Spinal cord (tissue), 10 donors: ENCODE data around the gene PTGER3. TPM values are rescaled to one million over a fixed set of nuclear protein-coding genes. Genes with fewer than 3 reads are reported as not detected.
"Not testable (repeated sequence)": the region's sequence is repeated elsewhere in the genome, so short reads cannot be mapped to it uniquely, and the experiment has no call there.

ENCODE experiments used
- DNase-seq, 6 donors: peaks; one replicate each; pipeline versions ENCODE4 v3.0.0 to v3.0.0-alpha.2; 2013 to 2015; ENCODE audit warnings: low spot score in 6 of 6, low read depth in 4 of 6
- H3K27ac ChIP-seq: one replicate; pipeline ENCODE4 v1.5.1; 2013; ENCODE audit warnings: low read depth, low read length, control low read depth
- H3K27me3 ChIP-seq: one replicate; pipeline ENCODE4 v1.6.1; 2013; ENCODE audit warnings: low read length; ENCODE audit not compliant: control insufficient read depth, insufficient read depth
- H3K36me3 ChIP-seq: one replicate; pipeline ENCODE4 v1.6.1; 2013; ENCODE audit warnings: low read length; ENCODE audit not compliant: control insufficient read depth, insufficient read depth
- H3K4me1 ChIP-seq: one replicate; pipeline ENCODE4 v1.6.1; 2013; ENCODE audit warnings: low read length; ENCODE audit not compliant: control insufficient read depth, insufficient read depth
- H3K4me3 ChIP-seq: one replicate; pipeline ENCODE4 v1.5.1; 2013; ENCODE audit warnings: low read depth, low read length, control low read depth
- H3K9me3 ChIP-seq: one replicate; pipeline ENCODE4 v1.6.1; 2013; ENCODE audit warnings: low read length; ENCODE audit not compliant: control insufficient read depth, insufficient read depth
- WGBS: methylation state at CpG from one replicate; pipeline ENCODE4 v1.1.5; 2013; ENCODE audit warnings: missing lambda C conversion rate; ENCODE audit not compliant: insufficient coverage; 5-methylcytosine and 5-hydroxymethylcytosine counted together
- polyA plus RNA-seq, 2 donors: library from polyadenylated mRNA; unstranded; fragments of 120-200 nt; gene quantifications; one replicate each; pipeline ENCODE4 v1.2.1, GENCODE V29; 2013; ENCODE audit not compliant: insufficient read length in 2 of 2
- small RNA-seq: library from RNA; depleted of rRNA; stranded (forward); fragments of <200 nt; gene quantifications from one replicate; pipeline ENCODE3, GENCODE V24; 2014; ENCODE audit warnings: low replicate concordance
- total RNA-seq, 2 donors: library from RNA; depleted of rRNA in 1 of 2; stranded (reverse); fragments of 120-200 nt in 1 of 2; fragments of >200 nt in 1 of 2; gene quantifications; one replicate each; pipeline versions ENCODE4 v1.2.3 to v1.2.4, GENCODE V29; 2013 to 2014
- donor health status: healthy.

Gene PTGER3
- total and polyA plus RNA-seq, 4 donors = 7.0 to 54.3 (median 28.5) TPM

DNA sequence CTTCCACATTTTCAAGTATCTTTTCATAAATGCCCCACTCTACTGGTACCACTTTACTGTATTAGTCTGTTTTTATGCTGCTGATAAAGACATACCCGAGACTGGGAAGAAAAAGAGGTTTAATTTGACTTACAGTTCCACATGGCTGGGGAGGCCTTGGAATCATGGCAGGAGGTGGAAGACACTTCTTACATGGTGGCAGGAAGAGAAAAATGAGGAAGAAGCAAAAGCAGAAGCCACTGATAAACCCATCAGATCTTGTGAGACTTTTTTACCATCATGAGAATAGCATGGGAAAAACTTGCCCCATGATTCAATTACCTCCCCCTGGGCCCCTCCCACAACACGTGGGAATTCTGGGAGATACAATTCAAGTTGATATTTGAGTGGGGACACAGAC is 107.2 kb downstream of the PTGER3 start:
- H3K27me3 ChIP-seq, H3K9me3 ChIP-seq, H3K4me1 ChIP-seq, DNase-seq, H3K27ac ChIP-seq, H3K4me3 ChIP-seq, H3K36me3 ChIP-seq: not testable (repeated sequence)
- 100% methylated on average over 1 of the region's 2 CpGs for WGBS

DNA sequence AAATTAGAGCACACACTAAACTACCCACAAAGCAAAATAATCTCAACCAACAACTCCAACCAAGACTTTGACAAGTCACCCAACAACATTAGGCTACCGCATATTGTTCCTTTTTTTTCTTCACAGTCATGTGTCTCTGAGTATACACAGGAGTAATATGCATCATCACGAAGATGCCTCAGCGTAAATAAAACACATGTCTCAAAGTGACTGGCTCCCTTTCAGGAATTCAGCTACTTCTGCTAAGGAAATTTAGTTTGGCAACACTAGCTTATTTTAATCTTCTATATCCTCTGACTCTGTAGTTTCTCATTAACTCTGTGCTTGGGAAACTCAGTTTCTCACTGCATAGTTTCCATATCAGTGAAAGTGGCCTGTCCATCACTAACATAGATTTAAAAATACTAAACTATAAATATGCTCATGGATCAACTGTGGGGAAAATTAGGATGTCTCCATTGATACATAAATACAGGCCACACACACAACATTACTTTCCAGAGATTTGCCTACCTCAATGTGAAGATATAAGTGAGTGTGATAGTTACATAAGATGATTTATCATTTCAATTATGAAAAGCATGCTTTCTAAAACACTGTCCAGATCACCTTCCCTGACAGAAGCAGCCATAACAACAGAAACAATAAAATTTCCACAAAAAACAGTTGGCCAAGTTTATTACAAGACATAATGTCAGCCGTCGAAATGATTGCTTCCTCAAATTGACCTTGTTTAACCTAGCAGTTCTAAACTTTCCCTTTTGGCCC is 113.2 kb downstream of the PTGER3 start:
- Histone ChIP-seq H3K9me3 (no peaks in the 10 kb centered on the region), H3K27me3 (no peaks in the 10 kb centered on the region), H3K36me3 (no peaks in the 10 kb centered on the region), H3K27ac (no peak overlapping the region), H3K4me3 (no peak overlapping the region), H3K4me1 (no peaks in the 10 kb centered on the region)
- WGBS = 81% methylated on average over 4 of the region's 5 CpGs
- peak in 1 of 6 donors; percentile 52 for DNase-seq

DNA sequence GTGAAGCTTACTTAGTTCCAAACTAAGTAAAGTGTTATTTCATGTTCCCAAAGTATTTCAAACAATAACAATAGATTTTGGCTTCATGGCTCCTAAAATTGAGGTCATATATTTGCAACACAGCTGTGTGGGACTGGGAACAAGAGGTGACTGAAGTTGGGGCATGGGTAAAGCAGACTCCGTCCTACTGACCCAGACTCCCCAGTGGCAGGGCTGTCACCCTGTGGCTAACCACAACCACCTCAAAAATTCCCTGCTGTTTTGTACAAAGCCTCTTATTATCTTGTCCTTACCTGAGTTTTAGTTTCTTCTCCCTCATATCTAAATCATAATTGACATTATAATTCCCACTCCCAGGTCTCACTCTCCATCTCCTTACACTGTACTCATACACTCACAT is 117.6 kb downstream of the PTGER3 start:
- WGBS = 100% methylated on average over 1 of the region's 1 CpG
- H3K27ac ChIP-seq = no peak overlapping the region

DNA sequence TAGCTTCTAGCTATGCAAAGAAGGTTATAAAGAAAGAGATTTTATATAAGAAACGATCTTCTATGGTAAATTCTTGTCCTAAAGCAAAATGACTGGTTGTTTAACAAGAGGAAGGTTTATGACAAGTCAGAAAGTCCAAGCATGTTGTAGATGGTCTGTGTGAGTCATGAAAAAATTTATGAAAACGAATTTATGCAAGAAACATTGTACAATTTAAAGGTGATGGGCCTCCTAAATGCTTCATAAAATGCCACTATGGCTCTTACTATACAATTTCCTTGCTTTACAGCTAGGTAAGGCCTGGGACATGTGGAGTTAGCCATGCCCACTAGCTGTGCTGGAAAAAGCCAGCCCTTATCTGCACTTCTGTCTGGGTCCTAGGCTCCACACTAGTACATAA is 125.4 kb downstream of the PTGER3 start:
- Histone ChIP-seq H3K27me3 (no peaks in the 10 kb centered on the region), H3K4me1 (no peaks in the 10 kb centered on the region), H3K36me3 (no peaks in the 10 kb centered on the region), H3K9me3 (peaks cover 4% of the 10 kb centered on the region), H3K27ac (no peak overlapping the region), H3K4me3 (no peak overlapping the region)
- no peak for DNase-seq
- WGBS = no CpG with 5 or more reads among the region's 2 CpGs

More for the DNA sequence above, 117.6 kb downstream of the PTGER3 start:
- DNase-seq = no peak
- Histone ChIP-seq H3K4me1 (no peaks in the 10 kb centered on the region), H3K27me3 (no peaks in the 10 kb centered on the region), H3K4me3 (no peak overlapping the region), H3K36me3 (no peaks in the 10 kb centered on the region), H3K9me3 (no peaks in the 10 kb centered on the region)

Small RNAs within 50 kb of the gene (small RNA-seq; reads per million reads assigned to genes)
- gene MIR186 = 1,084 reads per million, percentile 99 among the genes with 10 or more reads in this experiment

Other genes starting within 250 kb of the PTGER3 start
- gene ZRANB2, start 33.2 kb upstream of the PTGER3 start, total RNA-seq = 100 to 1,000 TPM in 1 of 2 donors, 10 to 100 TPM in 1; 67.5 to 117 TPM
- gene ZRANB2, start 33.2 kb upstream of the PTGER3 start, polyA plus RNA-seq = 100 to 1,000 TPM; 114 to 126 TPM